Activated CD8-positive, alpha-beta T cell treated with anti-CD3 and anti-CD28 coated beads for 36 hours (primary cell): ENCODE data around the gene NDUFB2. TPM values are rescaled to one million over a fixed set of nuclear protein-coding genes. Genes with fewer than 3 reads are reported as not detected.

Experiments
- ATAC-seq: fragments of 200-7000 bp; cut with Tn5 transposase; one replicate; pipeline ENCODE4 v1.10.0; 2021; ENCODE audit warnings: mild to moderate bottlenecking, moderate library complexity
- CTCF ChIA-PET: fragments of 350-600 bp; sonication (Branson Sonifier 250); formaldehyde crosslinking; loops from one replicate; lab custom pipeline; 2021; ENCODE audit warnings: antibody characterized with exemption; lab: Charles Lee
- POLR2A ChIA-PET: fragments of 350-600 bp; sonication (Branson Sonifier 250); formaldehyde crosslinking; loops from one replicate; lab custom pipeline; 2021; ENCODE audit warnings: antibody characterized with exemption; lab: Charles Lee
- DNase-seq: peaks from one replicate; pipeline ENCODE4 v3.0.0-alpha.2; 2020
- H3K27ac Mint-ChIP-seq: one replicate; pipeline ENCODE4 v1.8.0; 2021; ENCODE audit warnings: mild to moderate bottlenecking, mixed read lengths
- H3K27me3 Mint-ChIP-seq: one replicate; pipeline ENCODE4 v1.8.0; 2021; ENCODE audit warnings: mixed read lengths
- H3K36me3 Mint-ChIP-seq: one replicate; pipeline ENCODE4 v1.8.0; 2021; ENCODE audit warnings: low read depth, mixed read lengths
- H3K4me1 Mint-ChIP-seq: one replicate; pipeline ENCODE4 v1.8.0; 2021; ENCODE audit warnings: low read depth, mixed read lengths
- H3K4me3 Mint-ChIP-seq: one replicate; pipeline ENCODE4 v1.8.0; 2021; ENCODE audit warnings: mild to moderate bottlenecking, moderate library complexity, mixed read lengths
- H3K9me3 Mint-ChIP-seq: one replicate; pipeline ENCODE4 v1.8.0; 2021; ENCODE audit warnings: mixed read lengths
- intact Hi-C: fragments of 100-400 bp; cut with micrococcal nuclease; formaldehyde crosslinking; loops from one replicate; pipeline ENCODE4 v1.10.0; 2022
- total RNA-seq, 2 experiments: library from RNA; stranded (reverse); gene quantifications; one replicate each; pipeline ENCODE4 v1.2.3, GENCODE V29; 2021
- TF ChIP-seq, protein P1 (sequence below): fragments of 200-600 bp; IDR thresholded peaks from one replicate; pipeline ENCODE4 v1.8.0; 2022; ENCODE audit warnings: antibody characterized with exemption, mild to moderate bottlenecking

The NDUFB2 gene
- total RNA-seq, 2 experiments from 2014 or later, result 159 to 177 TPM

DNA sequence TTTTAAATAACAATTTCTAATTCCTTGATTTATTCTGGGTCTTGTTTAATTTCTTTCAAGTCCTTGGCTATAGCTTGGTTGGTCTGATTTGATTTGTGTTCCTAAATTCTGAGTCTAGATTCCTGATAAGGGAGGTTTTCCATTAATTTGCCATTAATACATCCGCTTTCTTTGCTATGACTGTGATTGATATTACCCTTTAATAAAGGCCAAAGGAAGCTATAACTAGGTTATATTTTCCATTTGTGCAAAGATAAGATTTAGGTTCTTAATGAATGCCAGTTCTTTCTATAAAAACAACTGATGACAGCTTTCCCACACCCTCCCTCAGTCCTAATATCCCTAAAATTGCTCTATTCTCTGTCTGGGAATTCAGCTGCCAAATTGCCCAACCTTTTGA, 28.2 kb downstream of the NDUFB2 start:
- ChIA-PET CTCF (interaction anchor here (2.4 kb wide), 1 partner anchor 27 kb away, joined by 6 read pairs; no protein-coding TSS in a partner anchor), POLR2A (no interaction called here)
- H3K4me1 Mint-ChIP-seq, result peaks cover 37% of the 10 kb centered on the region
- H3K4me3 Mint-ChIP-seq, result no peak overlapping the region
- H3K36me3 Mint-ChIP-seq, result no peaks in the 10 kb centered on the region
- intact Hi-C loops, result no loop called here
- H3K27me3 Mint-ChIP-seq, result no peaks in the 10 kb centered on the region
- no peak overlapping the region for H3K27ac Mint-ChIP-seq
- TF ChIP-seq, protein P1, sequence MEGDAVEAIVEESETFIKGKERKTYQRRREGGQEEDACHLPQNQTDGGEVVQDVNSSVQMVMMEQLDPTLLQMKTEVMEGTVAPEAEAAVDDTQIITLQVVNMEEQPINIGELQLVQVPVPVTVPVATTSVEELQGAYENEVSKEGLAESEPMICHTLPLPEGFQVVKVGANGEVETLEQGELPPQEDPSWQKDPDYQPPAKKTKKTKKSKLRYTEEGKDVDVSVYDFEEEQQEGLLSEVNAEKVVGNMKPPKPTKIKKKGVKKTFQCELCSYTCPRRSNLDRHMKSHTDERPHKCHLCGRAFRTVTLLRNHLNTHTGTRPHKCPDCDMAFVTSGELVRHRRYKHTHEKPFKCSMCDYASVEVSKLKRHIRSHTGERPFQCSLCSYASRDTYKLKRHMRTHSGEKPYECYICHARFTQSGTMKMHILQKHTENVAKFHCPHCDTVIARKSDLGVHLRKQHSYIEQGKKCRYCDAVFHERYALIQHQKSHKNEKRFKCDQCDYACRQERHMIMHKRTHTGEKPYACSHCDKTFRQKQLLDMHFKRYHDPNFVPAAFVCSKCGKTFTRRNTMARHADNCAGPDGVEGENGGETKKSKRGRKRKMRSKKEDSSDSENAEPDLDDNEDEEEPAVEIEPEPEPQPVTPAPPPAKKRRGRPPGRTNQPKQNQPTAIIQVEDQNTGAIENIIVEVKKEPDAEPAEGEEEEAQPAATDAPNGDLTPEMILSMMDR, result no peak
- ATAC-seq (no peak), DNase-seq (no peak)
- H3K9me3 Mint-ChIP-seq, result no peaks in the 10 kb centered on the region

DNA sequence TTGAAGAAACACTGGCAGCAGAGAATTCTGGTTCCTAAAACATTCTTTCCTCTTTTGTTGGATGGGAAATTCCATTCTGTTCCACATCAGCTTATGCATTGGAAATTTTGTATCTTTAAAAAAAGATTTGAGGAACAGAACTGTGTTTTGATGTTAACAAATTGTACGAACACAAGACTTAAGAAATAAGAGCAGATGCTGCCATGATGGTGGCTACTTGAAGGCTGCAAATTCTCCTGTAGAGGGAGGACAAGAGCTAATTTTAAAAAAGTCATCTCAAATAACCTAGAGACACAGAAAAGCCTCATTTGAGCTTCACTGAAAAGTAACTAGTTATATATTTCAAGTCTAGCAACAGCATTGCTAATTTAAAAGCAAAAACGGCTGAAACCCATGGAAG, 29.8 kb downstream of the NDUFB2 start:
- TF ChIP-seq, protein P1, result peak; percentile 42
- intact Hi-C loops, result no loop called here
- H3K36me3 Mint-ChIP-seq, result no peaks in the 10 kb centered on the region
- H3K4me1 Mint-ChIP-seq, result peaks cover 34% of the 10 kb centered on the region
- H3K9me3 Mint-ChIP-seq, result no peaks in the 10 kb centered on the region
- H3K4me3 Mint-ChIP-seq, result no peak overlapping the region
- ChIA-PET POLR2A (no interaction called here), CTCF (interaction anchor here (0.8 to 2.1 kb wide), 14 partner anchors 10 to 287 kb away, joined by 3 to 10 read pairs (median 4); no protein-coding TSS in a partner anchor)
- ATAC-seq (no peak), DNase-seq (no peak)
- no peaks in the 10 kb centered on the region for H3K27me3 Mint-ChIP-seq
- H3K27ac Mint-ChIP-seq, result no peak overlapping the region

DNA sequence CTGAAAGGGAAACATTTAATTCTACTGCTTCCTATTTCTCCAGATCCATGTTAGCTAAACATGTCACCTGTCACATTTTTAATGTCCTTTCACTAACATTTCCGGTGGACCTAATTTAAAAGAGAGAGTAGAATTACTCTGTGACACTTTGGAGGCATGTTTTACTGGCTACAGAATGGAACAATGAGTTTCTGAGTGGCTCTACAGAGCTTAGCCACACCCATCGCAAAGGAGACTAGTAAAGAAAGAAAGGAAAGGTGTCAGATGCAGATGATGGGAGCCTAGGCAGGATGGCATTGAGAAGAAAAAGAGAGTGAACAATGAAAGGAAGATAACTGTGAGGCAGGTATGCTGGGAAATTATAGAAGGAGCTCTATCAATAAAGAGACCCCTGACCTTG, 35.9 kb downstream of the NDUFB2 start:
- Mint-ChIP-seq H3K36me3 (peaks cover 7% of the 10 kb centered on the region), H3K9me3 (no peaks in the 10 kb centered on the region), H3K4me3 (no peak overlapping the region), H3K4me1 (no peaks in the 10 kb centered on the region), H3K27ac (no peak overlapping the region), H3K27me3 (no peaks in the 10 kb centered on the region)
- TF ChIP-seq, protein P1, result no peak
- DNase-seq, result no peak
- no peak for ATAC-seq
- intact Hi-C loops, result no loop called here
- ChIA-PET POLR2A (no interaction called here), CTCF (no interaction called here)

DNA sequence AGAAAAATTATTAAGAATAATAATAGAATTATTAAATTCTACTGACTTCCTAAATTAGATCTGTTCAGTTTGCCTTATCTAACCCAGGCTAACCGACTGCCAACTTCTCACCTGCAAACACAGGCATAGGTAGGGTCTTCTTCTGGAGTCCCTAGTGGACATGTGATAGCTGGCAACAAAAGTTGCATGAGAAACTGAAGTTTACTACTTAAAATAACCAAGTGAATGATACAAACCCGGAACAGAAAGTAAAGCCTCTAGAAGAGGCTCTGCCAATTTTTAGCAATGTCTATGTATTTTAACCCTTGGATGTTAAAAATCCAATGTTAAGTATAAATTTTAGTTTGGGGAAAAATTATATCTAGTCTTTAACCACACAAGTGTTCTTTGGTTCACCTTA, 37.6 kb downstream of the NDUFB2 start:
- intact Hi-C loops, result no loop called here
- no peak for ATAC-seq
- H3K27me3 Mint-ChIP-seq, result no peaks in the 10 kb centered on the region
- ChIA-PET POLR2A (no interaction called here), CTCF (no interaction called here)
- H3K4me3 Mint-ChIP-seq, result no peak overlapping the region
- no peak overlapping the region for H3K27ac Mint-ChIP-seq
- no peak for DNase-seq
- H3K9me3 Mint-ChIP-seq, result no peaks in the 10 kb centered on the region
- TF ChIP-seq, protein P1, result no peak
- H3K36me3 Mint-ChIP-seq, result peaks cover 9% of the 10 kb centered on the region
- no peaks in the 10 kb centered on the region for H3K4me1 Mint-ChIP-seq

DNA sequence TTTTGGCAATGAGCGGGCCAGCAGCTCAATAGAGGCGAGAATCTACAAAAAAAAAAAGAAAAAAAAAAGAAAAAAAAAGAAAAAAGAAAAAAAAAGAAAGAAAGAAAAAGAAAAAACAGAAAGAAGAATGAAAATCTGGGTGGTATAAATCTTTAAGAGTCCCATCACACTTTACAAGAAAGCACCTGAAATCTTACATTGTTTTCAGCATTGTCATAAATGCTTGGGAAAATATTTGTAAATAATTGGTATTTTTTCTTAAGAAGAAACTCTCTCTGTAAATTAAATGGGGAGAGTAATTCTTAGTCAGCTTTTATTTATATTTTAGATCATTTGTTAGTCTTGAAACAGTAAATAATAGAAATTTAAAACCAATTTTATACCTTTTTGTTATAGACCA, 38.2 kb downstream of the NDUFB2 start:
- DNase-seq (no peak), ATAC-seq (no peak)
- Mint-ChIP-seq H3K4me3 (no peak overlapping the region), H3K9me3 (no peaks in the 10 kb centered on the region), H3K4me1 (no peaks in the 10 kb centered on the region), H3K27ac (no peak overlapping the region), H3K27me3 (no peaks in the 10 kb centered on the region), H3K36me3 (peaks cover 13% of the 10 kb centered on the region)
- TF ChIP-seq, protein P1, result no peak
- CTCF ChIA-PET, result interaction anchor here (0.6 kb wide), 1 partner anchor 18 kb away, joined by 3 read pairs; no protein-coding TSS in a partner anchor
- POLR2A ChIA-PET, result no interaction called here
- intact Hi-C loops, result no loop called here
